ENCODE data around the gene TPRG1.

DNA sequence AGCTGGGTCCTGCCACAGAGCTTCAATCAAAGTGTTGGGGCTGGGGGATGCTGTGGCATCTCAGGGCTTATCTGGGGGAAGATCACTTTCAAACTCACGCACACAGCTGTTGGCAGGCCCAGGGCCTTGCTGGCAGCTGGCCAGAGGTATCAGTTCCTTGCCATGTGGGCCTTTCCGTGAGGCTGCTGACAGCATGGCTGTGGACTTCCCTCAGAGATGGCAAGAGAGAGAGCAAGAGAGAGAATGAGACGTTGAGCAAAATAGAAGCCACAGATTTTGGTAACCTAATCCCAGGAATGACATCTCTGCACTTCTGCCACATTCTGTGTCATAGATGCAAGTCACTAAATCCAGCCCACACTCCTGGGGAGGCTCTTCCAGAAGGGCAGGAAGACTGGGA, 91.0 kb downstream of the TPRG1 start:
- TF ChIP-seq POLR2A (IDR thresholded peaks at IDR 0.05) = no peak
- TF ChIP-seq, protein P1, sequence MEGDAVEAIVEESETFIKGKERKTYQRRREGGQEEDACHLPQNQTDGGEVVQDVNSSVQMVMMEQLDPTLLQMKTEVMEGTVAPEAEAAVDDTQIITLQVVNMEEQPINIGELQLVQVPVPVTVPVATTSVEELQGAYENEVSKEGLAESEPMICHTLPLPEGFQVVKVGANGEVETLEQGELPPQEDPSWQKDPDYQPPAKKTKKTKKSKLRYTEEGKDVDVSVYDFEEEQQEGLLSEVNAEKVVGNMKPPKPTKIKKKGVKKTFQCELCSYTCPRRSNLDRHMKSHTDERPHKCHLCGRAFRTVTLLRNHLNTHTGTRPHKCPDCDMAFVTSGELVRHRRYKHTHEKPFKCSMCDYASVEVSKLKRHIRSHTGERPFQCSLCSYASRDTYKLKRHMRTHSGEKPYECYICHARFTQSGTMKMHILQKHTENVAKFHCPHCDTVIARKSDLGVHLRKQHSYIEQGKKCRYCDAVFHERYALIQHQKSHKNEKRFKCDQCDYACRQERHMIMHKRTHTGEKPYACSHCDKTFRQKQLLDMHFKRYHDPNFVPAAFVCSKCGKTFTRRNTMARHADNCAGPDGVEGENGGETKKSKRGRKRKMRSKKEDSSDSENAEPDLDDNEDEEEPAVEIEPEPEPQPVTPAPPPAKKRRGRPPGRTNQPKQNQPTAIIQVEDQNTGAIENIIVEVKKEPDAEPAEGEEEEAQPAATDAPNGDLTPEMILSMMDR (IDR thresholded peaks at IDR 0.05) = no peak

Data from right lobe of liver (tissue), 4 donors.